Kidney (tissue), 14 donors: ENCODE data around the gene CITED1. TPM values are rescaled to one million over a fixed set of nuclear protein-coding genes. Genes with fewer than 3 reads are reported as not detected.

Experiments used
- DNase-seq, 5 donors: peaks; one replicate each; pipeline ENCODE4 v3.0.0-alpha.2; 2013 to 2020
- FAIRE-seq: peaks from 2 replicates; lab custom pipeline; 2012; peaks lifted over from hg19 to GRCh38; lab: Jason Lieb, UNC
- H3K27ac ChIP-seq, 2 donors: one replicate each; pipeline ENCODE4 v1.7.0; 2013; ENCODE audit warnings: low read depth in 2 of 2, low read length in 2 of 2, inconsistent platforms in 1 of 2
- H3K27me3 ChIP-seq: one replicate; pipeline ENCODE4 v1.7.1; 2013; ENCODE audit warnings: low read length, inconsistent platforms; ENCODE audit not compliant: control insufficient read depth, insufficient read depth
- H3K36me3 ChIP-seq, 3 donors: one replicate each; pipeline versions ENCODE4 v1.7.0 to v1.7.1; 2013; ENCODE audit warnings: low read length in 3 of 3, control low read depth in 1 of 3, inconsistent platforms in 1 of 3; ENCODE audit not compliant: insufficient read depth in 3 of 3, control insufficient read depth in 2 of 3
- H3K4me1 ChIP-seq, 3 donors: one replicate each; pipeline versions ENCODE4 v1.7.0 to v1.7.1; 2013; ENCODE audit warnings: low read length in 3 of 3, inconsistent platforms in 1 of 3, low read depth in 1 of 3; ENCODE audit not compliant: control insufficient read depth in 2 of 3, insufficient read depth in 2 of 3
- H3K4me3 ChIP-seq, 3 donors: one replicate each; pipeline versions ENCODE4 v1.7.0 to v1.8.1; 2013; ENCODE audit warnings: low read length in 3 of 3, control low read depth in 1 of 3, inconsistent platforms in 1 of 3
- H3K9ac ChIP-seq, 3 donors: one replicate each; pipeline versions ENCODE4 v1.7.0 to v1.7.1; 2013; ENCODE audit warnings: low read length in 3 of 3, control low read depth in 1 of 3, inconsistent platforms in 1 of 3
- H3K9me3 ChIP-seq, 3 donors: one replicate each; pipeline versions ENCODE4 v1.7.0 to v1.7.1; 2013; ENCODE audit warnings: low read length in 3 of 3, control low read depth in 1 of 3, inconsistent platforms in 1 of 3; ENCODE audit not compliant: control insufficient read depth in 2 of 3, insufficient read depth in 1 of 3
- CTCF ChIP-seq: IDR thresholded peaks from 3 replicates; pipeline ENCODE4 v1.5.1; 2012; ENCODE audit warnings: mild to moderate bottlenecking, moderate library complexity, borderline replicate concordance; ENCODE audit not compliant: insufficient read depth; ENCODE audit errors: extremely low read depth
- intact Hi-C: fragments of 100-400 bp; cut with DNase I; formaldehyde crosslinking; loops from one replicate; pipeline ENCODE4 v1.11.1; 2022
- polyA plus RNA-seq: library from polyadenylated mRNA; stranded (reverse); fragments of 350-450 nt; fragmentation: Illumina TruSeq; extraction: RNeasy Lipid Tissue Mini Kit (QIAGEN cat#74804); gene quantifications from one replicate; pipeline ENCODE4 v1.2.3, GENCODE V29; 2014; ENCODE audit warnings: low read depth, low replicate concordance; ENCODE audit not compliant: insufficient read depth
- total RNA-seq: library from RNA; stranded (reverse); fragmentation: NEBNext Ultra II Directional; extraction: Animal tissue kit (Norgen Biotek cat#: 25700); gene quantifications from one replicate; pipeline ENCODE4 v1.2.1, GENCODE V29; 2021
- donor health status: control.
- donor health status: control.
- donor health status: control.
- donor health status: control.
- donor health status: control.
- donor health status: DM: yes; HTN: yes; CAD: no.
- donor health status: Normal renal cell carcinoma (clear cell type).

CITED1 gene
- total and polyA plus RNA-seq, 2 donors from 2014 or later = 1.5 to 3.8 TPM

- intact Hi-C loops = no loop called here
- Histone ChIP-seq H3K27ac (no peak overlapping the region), H3K9me3 (no peaks in the 10 kb centered on the region), H3K36me3 (peaks cover 11 to 32% (median 28%) of the 10 kb centered on the region in 3 donors), H3K4me3 (no peak overlapping the region), H3K9ac (no peak overlapping the region), H3K27me3 (no peaks in the 10 kb centered on the region), H3K4me1 (peaks cover 0 to 6% (median 2%) of the 10 kb centered on the region in 3 donors)
- FAIRE-seq (no peak), DNase-seq (no peak)
- TF ChIP-seq CTCF = no peak
Observed at GRCh38 chrX:72271812-72272211, 33.9 kb downstream of the CITED1 start.

- no peaks in the 10 kb centered on the region for H3K9me3 ChIP-seq
- H3K4me1 ChIP-seq = peaks cover 0 to 5% (median 2%) of the 10 kb centered on the region in 3 donors
- no peak for FAIRE-seq
Observed at GRCh38 chrX:72271091-72271788, 34.5 kb downstream of the CITED1 start.

GRCh38 chrX:72270316-72270866 lies 35.3 kb downstream of the CITED1 start:
- H3K27ac ChIP-seq = no peak overlapping the region
- no peaks in the 10 kb centered on the region for H3K9me3 ChIP-seq
- no peak overlapping the region for H3K4me3 ChIP-seq
- no peak for FAIRE-seq
- peaks cover 11 to 32% (median 25%) of the 10 kb centered on the region in 3 donors for H3K36me3 ChIP-seq
- no peaks in the 10 kb centered on the region for H3K27me3 ChIP-seq
- H3K4me1 ChIP-seq = no peaks in the 10 kb centered on the region
- intact Hi-C loops = no loop called here
- no peak for DNase-seq
- H3K9ac ChIP-seq = no peak overlapping the region
- no peak for TF ChIP-seq CTCF

More at GRCh38 chrX:72271091-72271788, 34.5 kb downstream of the CITED1 start:
- Histone ChIP-seq H3K4me3 (no peak overlapping the region), H3K27me3 (no peaks in the 10 kb centered on the region), H3K27ac (no peak overlapping the region), H3K9ac (no peak overlapping the region), H3K36me3 (peaks cover 11 to 32% (median 28%) of the 10 kb centered on the region in 3 donors)
- intact Hi-C loops = no loop called here
- no peak for DNase-seq
- TF ChIP-seq CTCF = no peak
